22Rv1 (cell line): ENCODE data around the gene NAV2.
"Not testable (repeated sequence)": the region's sequence is repeated elsewhere in the genome, so short reads cannot be mapped to it uniquely, and the experiment has no call there.

Experiments
- H3K27ac ChIP-seq: fragments of 450-650 bp; 2 replicates; pipeline ENCODE4 v1.5.1; 2017
- CTCF ChIP-seq: fragments of 450-650 bp; IDR thresholded peaks from 2 replicates; pipeline ENCODE4 v1.5.1; 2017; ENCODE audit warnings: mild to moderate bottlenecking
- ZFX ChIP-seq: fragments of 450-650 bp; IDR thresholded peaks from 2 replicates; pipeline ENCODE4 v1.6.1; 2017; ENCODE audit warnings: antibody characterized with exemption, borderline replicate concordance

The NAV2 gene

GRCh38 chr11:20125927-20126326 is 413.3 kb downstream of the NAV2 start:
- TF ChIP-seq ZFX (no peak), CTCF (no peak)
- H3K27ac ChIP-seq = no peak overlapping the region

- TF ChIP-seq CTCF (no peak), ZFX (no peak)
- no peak overlapping the region for H3K27ac ChIP-seq
Measured at GRCh38 chr11:20126724-20127123, 414.1 kb downstream of the NAV2 start.

GRCh38 chr11:20127671-20128527 is 415.3 kb downstream of the NAV2 start:
- no peak overlapping the region for H3K27ac ChIP-seq
- TF ChIP-seq CTCF (peak; percentile 83), ZFX (no peak)

DNA sequence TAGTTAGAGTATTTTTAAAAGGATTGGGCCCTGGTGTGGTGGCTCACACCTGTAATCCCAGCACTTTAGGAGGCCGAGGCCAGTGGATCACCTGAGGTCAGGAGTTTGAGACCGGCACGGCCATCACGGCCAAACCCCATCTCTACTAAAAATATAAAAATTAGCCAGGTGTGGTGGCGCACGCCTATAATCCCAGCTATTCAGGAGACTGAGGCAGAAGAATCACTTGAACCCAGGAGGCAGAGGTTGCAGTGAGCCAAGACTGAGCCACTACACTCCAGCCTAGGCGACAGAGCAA is 415.8 kb downstream of the NAV2 start:
- not testable (repeated sequence) for H3K27ac ChIP-seq
- peak; percentile 41 for TF ChIP-seq CTCF

DNA sequence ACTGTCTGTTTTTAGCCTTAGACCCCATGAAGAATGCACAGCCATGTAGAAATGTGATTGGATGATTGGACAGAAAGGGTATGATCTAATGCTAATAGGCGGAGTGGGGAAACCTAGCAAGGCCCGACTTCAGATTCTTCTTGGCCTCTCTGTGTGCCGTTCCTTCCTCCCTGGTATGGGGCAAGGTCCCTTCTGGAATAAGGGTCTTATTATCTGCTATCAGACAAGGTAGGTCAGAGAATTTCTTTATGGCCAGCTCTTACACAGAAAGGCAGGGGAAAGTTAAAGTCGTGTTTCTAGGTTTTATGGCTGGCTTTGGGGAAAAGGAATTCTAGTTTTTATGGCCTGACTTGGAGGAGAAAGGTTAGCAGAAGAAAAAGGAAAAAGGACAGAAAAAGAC is 417.0 kb downstream of the NAV2 start:
- no peak overlapping the region for H3K27ac ChIP-seq
- TF ChIP-seq ZFX (no peak), CTCF (no peak)

DNA sequence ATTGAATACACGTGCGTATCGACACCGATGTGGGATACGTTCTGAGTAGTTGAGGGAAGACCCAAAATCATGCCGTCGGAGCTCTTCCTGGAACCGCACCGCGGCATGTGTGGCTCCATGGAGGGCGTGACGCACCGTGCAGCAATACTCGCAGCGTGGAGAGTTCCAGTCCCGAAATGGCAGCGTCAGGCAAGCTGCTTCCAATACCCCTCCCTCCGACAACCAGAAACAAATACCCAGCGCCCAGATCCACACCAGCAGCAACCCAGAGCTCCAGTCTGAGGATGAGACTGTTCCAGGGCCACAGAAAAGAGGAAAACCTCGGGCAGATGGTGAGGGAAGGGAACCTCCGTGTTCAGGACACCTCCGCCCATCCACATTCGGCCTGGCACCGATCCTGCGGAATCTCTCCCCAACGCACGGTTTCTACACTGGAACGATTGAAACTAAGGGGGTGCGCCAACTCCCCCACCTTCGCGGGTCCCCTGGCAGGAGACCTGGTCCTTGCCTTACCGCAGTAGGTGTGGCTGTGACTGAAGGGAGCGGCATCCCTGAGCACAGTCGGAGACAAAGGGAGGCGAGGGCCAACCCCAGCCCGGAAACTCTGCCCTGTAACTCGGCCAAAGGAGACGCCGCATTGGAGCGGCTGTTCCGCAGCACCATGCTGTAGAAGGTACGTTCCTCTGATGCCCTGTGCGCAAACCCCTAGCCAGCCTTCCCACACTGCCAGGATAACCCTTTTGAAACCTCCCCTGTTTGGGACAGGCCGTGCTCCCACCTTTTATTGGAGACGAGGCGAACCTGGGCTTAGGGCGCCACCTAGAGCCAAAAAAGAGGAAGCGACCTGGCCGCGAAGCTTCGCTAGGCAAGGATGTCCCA is 419.4 kb downstream of the NAV2 start:
- H3K27ac ChIP-seq = no peak overlapping the region
- TF ChIP-seq CTCF (peak; percentile 92), ZFX (no peak)

GRCh38 chr11:20132667-20133039 is 420.0 kb downstream of the NAV2 start:
- TF ChIP-seq ZFX (no peak), CTCF (peak; percentile 61)
- no peak overlapping the region for H3K27ac ChIP-seq
